Ovary (tissue), 9 donors: ENCODE measurements around the gene LIX1. TPM values are rescaled to one million over a fixed set of nuclear protein-coding genes. Genes with fewer than 3 reads are reported as not detected.

Experiments used
- DNase-seq, 5 donors: peaks; one replicate each; pipeline ENCODE4 v3.0.0-alpha.2; 2019 to 2020
- H3K27ac ChIP-seq, 2 donors: fragments of 200-600 bp; one replicate each; pipeline versions ENCODE4 v1.5.1 to v1.8.0; 2019 to 2022
- H3K27me3 ChIP-seq: fragments of 200-600 bp; one replicate; pipeline ENCODE4 v1.8.0; 2022
- H3K36me3 ChIP-seq: fragments of 200-600 bp; sonication (generic); one replicate; pipeline ENCODE4 v1.5.1; 2019
- H3K4me1 ChIP-seq: one replicate; pipeline ENCODE4 v1.8.1; 2013; ENCODE audit warnings: mild to moderate bottlenecking, moderate library complexity; ENCODE audit not compliant: insufficient read depth
- H3K4me3 ChIP-seq: fragments of 200-600 bp; sonication (generic); one replicate; pipeline ENCODE4 v1.5.1; 2017
- H3K9me3 ChIP-seq, 2 donors: fragments of 200-600 bp in 1 of 2; sonication (generic) in 1 of 2; one replicate each; pipeline versions ENCODE4 v1.5.1 to v1.8.1; 2013 to 2019; ENCODE audit warnings: mild to moderate bottlenecking in 1 of 2, moderate library complexity in 1 of 2
- CTCF ChIP-seq, 3 donors: fragments of 450-650 bp in 2 of 3; fragments of 200-600 bp in 1 of 3; IDR thresholded peaks; one replicate each; pipeline versions ENCODE4 v1.5.1 to v1.8.0; 2016 to 2022; ENCODE audit warnings: antibody characterized with exemption in 3 of 3, mild to moderate bottlenecking in 1 of 3
- EP300 ChIP-seq: sonication (generic); formaldehyde crosslinking; IDR thresholded peaks from one replicate; pipeline ENCODE4 v1.6.1; 2017; ENCODE audit warnings: antibody characterized with exemption
- POLR2A ChIP-seq: fragments of 450-650 bp; IDR thresholded peaks from one replicate; pipeline ENCODE4 v1.6.1; 2017; ENCODE audit warnings: antibody characterized with exemption, mild to moderate bottlenecking, moderate library complexity
- WGBS, 3 donors: extraction: QIAGEN DNeasy Blood & Tissue Kit in 1 of 3; methylation state at CpG; one replicate each; pipeline versions ENCODE4 v1.1.5 to v1.1.7; 2013 to 2017; 5-methylcytosine and 5-hydroxymethylcytosine counted together
- intact Hi-C, 4 donors: fragments of 100-400 bp; cut with DNase I; formaldehyde crosslinking; loops; one replicate each; pipeline versions ENCODE4 v1.11.0 to v1.15.1; 2022 to 2023
- polyA plus RNA-seq, 2 donors: library from polyadenylated mRNA; stranded (reverse); fragments of 200-250 nt in 1 of 2; fragments of 350-450 nt in 1 of 2; fragmentation: Illumina TruSeq in 1 of 2; extraction: RNeasy Lipid Tissue Mini Kit (QIAGEN cat#74804) in 1 of 2; gene quantifications; one replicate each; pipeline ENCODE4 v1.2.3, GENCODE V29; 2013 to 2014
- total RNA-seq, 7 donors: library from RNA; depleted of rRNA in 2 of 7; stranded (reverse); fragments of >200 nt in 2 of 7; fragmentation: NEBNext Ultra II Directional in 3 of 7; extraction: Animal tissue kit (Norgen Biotek cat#: 25700) in 3 of 7; gene quantifications; one replicate each; pipeline versions ENCODE4 v1.1.0 to v1.2.4, GENCODE V29; 2016 to 2023
- donor health status: DM: no; HTN: no; CAD: no; lungs with moderate emphysema.
- donor health status: DM: no; HTN: no; CAD: no.
- donor health status: Bipolar disorder and iron deficiency.
- donor health status: DM: yes; HTN: yes; CAD: no.
- donor health status: DM: no; HTN: no; CAD: no.
- donor health status: DM: yes; HTN: yes; CAD: no.

The LIX1 gene
- total and polyA plus RNA-seq, 9 donors = 0.12 to 0.20 TPM; not detected in 7

GRCh38 chr5:97127727-97128126, 14.7 kb downstream of the LIX1 start:
- no peak overlapping the region for H3K4me3 ChIP-seq
- TF ChIP-seq POLR2A (no peak), EP300 (no peak), CTCF (IDR thresholded peaks at IDR 0.05) (no peak)
- no peaks in the 10 kb centered on the region for H3K27me3 ChIP-seq
- H3K36me3 ChIP-seq = no peaks in the 10 kb centered on the region
- no peak overlapping the region for H3K27ac ChIP-seq
- WGBS, 3 donors = 96 to 98% (median 97%) methylated on average over 1 of the region's 1 CpG
- H3K9me3 ChIP-seq = no peaks in the 10 kb centered on the region
- no peak for DNase-seq
- H3K4me1 ChIP-seq = no peaks in the 10 kb centered on the region
- intact Hi-C loops = no loop called here

- DNase-seq = no peak
- Histone ChIP-seq H3K4me1 (no peaks in the 10 kb centered on the region), H3K4me3 (no peak overlapping the region), H3K9me3 (no peaks in the 10 kb centered on the region), H3K27me3 (no peaks in the 10 kb centered on the region), H3K36me3 (no peaks in the 10 kb centered on the region), H3K27ac (no peak overlapping the region)
- intact Hi-C loops = no loop called here
- TF ChIP-seq CTCF (IDR thresholded peaks at IDR 0.05) = no peak
- no peak for TF ChIP-seq POLR2A
- TF ChIP-seq EP300 = no peak
- WGBS, 3 donors = 57 to 61% (median 59%) methylated on average over 3 of the region's 3 CpGs
These were observed 17.2 kb downstream of the LIX1 start for GRCh38 chr5:97125125-97125683.

GRCh38 chr5:97124335-97124734, 18.1 kb downstream of the LIX1 start:
- H3K4me3 ChIP-seq = no peak overlapping the region
- no peaks in the 10 kb centered on the region for H3K36me3 ChIP-seq
- 61 to 63% (median 61%) methylated on average over 2 of the region's 2 CpGs for WGBS, 3 donors
- no peaks in the 10 kb centered on the region for H3K9me3 ChIP-seq
- DNase-seq = no peak
- TF ChIP-seq POLR2A (no peak), EP300 (no peak), CTCF (IDR thresholded peaks at IDR 0.05) (no peak)
- no peaks in the 10 kb centered on the region for H3K4me1 ChIP-seq
- H3K27me3 ChIP-seq = no peaks in the 10 kb centered on the region
- no peak overlapping the region for H3K27ac ChIP-seq
- intact Hi-C loops = no loop called here

GRCh38 chr5:97121848-97122247, 20.6 kb downstream of the LIX1 start:
- 89 to 97% (median 91%) methylated on average over 5 of the region's 5 CpGs for WGBS, 3 donors
- Histone ChIP-seq H3K27ac (no peak overlapping the region), H3K4me3 (no peak overlapping the region), H3K27me3 (no peaks in the 10 kb centered on the region), H3K36me3 (no peaks in the 10 kb centered on the region), H3K4me1 (no peaks in the 10 kb centered on the region), H3K9me3 (no peaks in the 10 kb centered on the region)
- TF ChIP-seq CTCF (IDR thresholded peaks at IDR 0.05) = no peak
- no peak for TF ChIP-seq POLR2A
- TF ChIP-seq EP300 = no peak
- no peak for DNase-seq
- intact Hi-C loops = no loop called here
